NCI-H1105 treated with DMSO at 0.1 percent for 48 hours (cell line): Measurements from ENCODE around the gene STMP1.
"Not testable (repeated sequence)": the region's sequence is repeated elsewhere in the genome, so short reads cannot be mapped to it uniquely, and the experiment has no call there.

Experiments
- DNase-seq: peaks from one replicate; lab custom pipeline; 2025; lab: John Stamatoyannopoulos, UW

The STMP1 gene

DNA sequence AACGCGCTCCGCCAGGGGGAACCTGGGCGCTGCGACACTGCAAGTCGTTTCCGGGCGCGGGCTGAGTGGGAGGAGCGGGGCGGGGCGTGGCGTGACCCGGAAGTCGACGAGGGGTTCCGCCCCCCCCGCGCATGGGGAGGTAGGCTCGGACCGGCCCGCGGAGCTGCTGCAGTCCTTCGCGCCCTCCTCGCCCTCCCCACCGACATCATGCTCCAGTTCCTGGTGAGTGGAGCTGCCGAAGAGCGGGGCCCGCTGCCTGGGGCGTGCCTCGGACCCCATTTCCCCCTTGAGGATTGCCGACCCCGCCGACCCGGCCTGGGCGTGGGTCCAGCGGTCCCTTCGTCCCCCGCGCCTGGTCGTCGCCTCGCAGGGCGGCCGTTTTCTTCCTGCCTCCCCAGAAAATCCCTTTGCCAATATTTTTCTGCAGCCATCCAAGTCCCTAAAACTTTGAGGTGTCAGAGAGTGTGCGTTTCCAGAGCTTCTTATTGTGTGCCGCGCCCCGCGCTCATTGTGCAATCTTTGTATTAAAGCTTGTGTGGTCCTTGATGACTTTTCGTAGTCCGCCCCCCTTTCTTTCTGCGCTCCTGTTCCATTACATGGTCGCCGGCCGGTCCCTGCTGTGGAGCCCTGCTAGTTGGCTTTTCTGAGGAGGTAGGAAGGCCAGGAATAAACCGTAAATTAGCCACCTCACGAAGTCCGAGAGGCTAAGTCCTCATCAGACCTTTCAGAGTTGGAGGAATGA, at the start of gene STMP1:
TSS of gene STMP1 (plus strand) at position 142 of the 742 bp plus-strand sequence.
- DNase-seq = peak; percentile 90

DNA sequence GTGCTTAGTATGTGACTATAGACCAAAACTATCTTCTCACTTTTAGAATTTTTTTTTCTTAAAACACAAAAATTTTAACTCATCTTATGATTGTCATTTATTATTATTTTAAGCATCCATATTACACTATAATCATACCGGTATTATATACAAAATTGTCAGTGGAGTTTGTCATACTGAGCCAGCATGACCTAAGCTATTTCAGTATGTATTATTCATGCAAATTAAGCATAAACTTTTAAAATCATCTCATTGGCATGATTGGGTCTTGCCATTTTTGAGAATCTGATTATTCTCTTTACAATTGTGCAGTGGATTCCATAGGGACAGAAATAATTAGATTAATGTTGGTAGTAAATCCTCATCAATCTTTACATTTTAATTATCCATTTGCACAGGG, 46.2 kb upstream of the STMP1 start:
- no peak for DNase-seq

DNA sequence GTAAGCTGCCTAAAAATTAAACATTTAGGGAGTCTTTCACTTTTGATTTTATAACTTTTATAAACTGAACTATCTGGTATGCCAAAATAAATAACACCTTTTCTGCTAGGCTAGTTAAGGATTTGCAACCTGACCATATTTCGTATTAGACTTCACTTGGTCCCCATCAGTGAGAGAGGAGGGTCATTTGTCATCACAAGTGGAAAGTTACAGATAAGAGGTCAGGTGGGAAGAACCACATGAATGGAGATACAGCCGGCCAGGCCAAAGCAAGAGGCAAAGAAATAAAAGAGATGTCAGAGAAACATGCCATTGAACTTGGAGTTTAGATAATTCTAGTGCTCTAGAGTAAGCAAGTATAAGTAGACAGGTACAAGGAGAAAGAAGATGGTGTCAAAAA, 44.5 kb upstream of the STMP1 start:
- DNase-seq = no peak

DNA sequence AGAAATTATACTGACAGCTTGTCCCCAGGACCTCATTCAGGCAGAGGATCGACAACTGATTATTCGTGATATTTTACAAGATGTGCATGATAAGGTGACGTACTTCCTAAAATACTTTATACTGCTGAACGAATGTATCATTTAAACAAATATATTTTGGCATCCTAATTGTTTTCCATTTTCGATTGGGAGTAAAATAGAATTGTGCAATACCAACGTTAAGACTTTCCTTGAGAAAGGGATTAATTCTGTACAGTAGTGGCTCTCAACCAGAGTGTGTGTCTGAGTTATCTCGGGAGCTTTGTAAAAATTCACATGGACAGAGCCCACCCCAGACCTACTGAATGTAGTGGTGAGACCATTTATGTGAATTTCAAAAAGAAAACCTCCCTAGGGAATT, 43.8 kb upstream of the STMP1 start:
- DNase-seq = no peak

DNA sequence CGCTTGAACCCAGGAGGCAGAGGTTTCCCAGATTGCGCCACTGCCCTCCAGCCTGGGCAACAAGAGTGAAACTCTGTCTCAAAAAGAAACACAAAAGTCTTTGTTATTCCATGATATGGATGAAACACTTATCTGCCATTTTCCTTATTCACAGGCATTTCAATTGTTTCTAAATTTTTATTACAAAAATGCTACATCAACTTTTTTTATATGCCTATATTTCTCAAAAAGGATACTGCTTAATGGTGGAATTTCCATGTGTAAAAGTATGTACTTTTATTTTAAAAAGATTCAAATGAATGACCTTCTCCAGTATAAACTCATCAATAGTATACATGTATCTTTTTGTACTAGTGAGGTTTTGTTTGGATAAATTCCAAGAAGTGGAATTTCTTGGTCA, 41.9 kb upstream of the STMP1 start:
- no peak for DNase-seq

DNA sequence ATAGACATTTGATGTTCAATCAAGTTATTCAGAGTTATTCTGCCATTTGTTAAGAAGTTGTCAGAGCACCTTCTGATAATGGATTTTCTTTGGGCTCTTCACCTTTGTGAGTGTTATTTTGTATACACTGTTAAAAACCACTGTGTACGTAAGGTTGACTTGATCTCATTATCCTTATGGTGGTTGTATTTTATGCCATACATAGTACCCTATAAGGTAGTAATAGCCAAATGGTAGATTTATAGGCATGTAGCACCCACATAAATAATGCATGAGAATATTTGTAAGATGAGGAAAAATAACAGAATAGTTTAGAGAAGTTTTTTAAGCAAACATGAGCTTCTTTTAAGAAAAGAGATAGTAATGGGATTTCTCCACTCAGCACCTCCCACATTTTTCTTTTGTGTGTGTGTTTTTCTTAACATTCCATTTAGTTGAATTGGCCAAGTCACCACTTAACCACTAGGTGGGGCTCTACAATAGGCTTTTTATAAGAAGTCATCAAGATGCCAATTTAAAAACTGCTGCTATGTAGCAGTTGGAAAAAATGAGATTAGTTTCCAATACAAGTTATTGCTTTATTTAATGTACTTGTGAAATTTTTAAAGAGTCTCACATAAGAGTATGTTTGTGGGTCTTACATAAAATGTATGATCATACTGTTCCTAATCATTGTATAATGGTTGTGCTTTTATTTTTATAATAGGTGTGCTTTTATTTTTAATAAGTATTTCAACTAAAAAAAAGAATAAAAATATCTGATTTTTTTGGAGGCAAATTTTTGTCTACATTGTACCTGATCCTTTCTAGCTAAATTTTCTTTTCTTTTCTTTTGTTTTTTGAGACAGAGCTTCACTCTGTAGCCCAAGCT, 41.1 kb upstream of the STMP1 start:
- peak; percentile 67 for DNase-seq

DNA sequence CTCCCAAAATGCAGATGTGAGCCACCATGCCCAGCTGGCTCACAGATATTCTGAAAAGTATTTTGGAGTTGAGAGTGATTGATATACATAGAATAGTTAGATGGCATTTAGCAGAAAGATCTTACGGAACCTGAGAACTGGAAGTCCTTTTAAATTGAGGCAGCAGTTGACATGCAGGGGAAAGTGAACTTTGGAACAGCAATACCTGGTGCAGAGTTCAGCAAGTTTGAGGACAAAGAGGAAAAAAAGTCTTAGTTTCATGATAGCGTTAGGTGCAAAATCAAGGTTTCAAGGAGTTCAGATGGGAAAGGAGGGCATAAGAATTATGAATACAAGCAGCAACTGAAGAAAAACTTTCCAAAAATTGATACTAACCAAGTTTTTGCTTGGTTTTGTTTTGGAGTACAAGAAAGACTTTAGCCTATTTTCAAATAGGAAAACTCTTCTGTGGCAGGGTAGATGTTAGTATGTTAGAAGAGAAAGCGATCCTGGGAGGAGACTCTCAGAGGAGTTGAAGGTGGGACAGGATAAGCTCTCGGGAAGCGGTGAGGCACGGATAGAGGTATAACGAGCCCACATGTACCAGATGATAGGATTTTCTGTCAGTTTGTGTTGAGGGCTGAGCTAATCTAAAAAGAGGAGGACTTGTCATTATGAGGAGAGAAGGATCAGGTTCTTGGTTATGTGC, 28.0 kb upstream of the STMP1 start:
- no peak for DNase-seq

DNA sequence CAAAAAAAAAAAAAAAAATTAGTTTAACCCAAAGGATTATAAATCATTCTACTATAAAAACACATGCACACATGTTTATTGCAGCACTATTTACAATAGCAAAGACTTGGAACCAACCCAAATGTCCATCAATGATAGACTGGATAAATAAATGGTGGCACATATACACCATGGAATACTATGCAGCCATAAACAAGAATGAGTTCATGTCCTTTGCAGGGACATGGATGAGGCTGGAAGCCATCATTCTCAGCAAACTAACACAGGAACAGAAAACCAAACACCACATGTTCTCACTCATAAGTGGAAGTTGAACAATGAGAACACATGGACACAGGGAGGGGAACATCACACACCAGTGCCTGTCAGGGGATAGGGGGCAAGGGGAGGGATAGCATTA, 22.6 kb upstream of the STMP1 start:
- not testable (repeated sequence) for DNase-seq

DNA sequence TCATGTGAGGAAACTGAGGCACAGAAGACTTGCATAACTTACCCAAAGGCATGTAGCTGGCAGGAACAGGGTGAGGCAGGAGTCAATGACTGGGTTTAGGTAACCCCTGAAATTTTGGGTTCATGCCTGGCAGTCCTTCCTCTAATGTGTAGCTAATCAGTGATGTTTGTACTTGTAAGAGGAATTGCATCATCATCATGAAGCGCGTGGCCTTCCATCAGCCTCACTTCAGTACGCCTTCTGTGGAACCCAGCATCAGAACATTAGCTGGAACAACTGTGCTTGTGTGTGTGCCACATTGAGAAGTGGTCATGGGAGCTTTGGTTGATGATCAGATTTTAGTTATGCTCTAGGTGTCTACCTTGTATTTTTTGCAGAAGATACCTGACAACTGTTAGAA, 18.2 kb upstream of the STMP1 start:
- DNase-seq = no peak

DNA sequence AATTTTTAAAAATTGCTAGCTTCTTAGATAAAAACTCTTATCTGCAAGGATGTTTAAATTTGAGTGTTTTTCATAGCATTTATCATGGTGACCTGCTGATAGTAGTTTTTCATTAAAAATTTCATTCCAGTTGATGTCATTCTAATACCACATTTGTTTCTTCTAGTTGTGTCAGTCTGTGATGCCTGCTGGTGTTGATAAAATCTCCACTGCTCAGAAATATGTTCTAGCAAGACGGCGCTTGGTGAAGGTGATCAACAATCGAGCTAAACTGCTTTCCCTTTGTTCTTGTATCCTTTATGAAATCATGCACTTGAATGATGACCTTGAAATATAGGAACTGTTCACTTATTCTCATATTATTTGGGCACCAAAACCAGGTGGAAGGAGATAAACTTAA, 17.6 kb upstream of the STMP1 start:
- DNase-seq = no peak

DNA sequence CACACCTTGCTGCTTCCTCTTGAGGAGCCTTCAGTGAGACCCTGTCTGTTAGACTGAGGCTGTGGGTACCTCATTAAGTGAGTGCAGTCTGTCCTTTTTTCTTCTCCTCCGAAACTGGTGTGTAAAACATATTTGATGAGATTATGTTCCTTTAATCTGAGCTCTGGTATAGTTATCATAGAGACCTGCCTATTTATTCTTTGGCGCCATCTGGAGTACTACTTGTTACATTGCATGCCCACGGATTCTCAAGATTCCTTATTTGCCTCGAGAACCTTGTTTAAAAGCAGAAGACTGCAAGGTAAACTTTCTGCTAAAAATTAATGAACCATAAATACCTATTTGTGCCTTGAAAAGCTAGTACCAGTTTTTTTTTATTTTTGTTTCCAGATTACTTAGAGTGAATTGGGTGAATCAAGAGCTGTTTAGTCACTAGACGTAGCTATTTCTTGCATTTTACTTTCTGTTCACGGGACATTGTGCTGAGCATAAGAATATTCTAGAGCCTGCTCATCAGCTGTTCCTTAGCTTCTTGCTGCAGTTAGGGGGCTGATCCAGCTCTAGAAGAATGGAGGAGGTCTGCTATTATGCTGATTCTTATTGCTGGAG, 16.9 kb upstream of the STMP1 start:
- DNase-seq = peak; percentile 45

DNA sequence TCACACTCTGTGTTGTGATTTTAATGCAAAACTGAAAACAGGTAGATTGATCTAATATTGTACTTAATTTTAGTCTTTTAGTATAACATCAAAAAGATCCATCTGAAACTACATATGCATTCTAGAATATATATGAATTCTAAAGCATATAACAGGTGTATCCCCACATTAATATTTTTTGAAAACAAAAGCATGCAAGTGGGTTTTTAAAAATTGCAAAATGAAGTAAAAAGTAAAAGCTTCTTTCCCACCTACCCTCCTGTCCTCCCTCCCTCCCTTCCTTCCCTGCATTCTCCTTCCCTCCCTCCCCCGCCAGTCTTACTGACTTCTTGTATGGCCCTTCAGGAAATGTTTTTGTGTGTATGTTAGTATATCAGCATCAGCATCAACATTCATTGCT, 14.6 kb upstream of the STMP1 start:
- DNase-seq = no peak

DNA sequence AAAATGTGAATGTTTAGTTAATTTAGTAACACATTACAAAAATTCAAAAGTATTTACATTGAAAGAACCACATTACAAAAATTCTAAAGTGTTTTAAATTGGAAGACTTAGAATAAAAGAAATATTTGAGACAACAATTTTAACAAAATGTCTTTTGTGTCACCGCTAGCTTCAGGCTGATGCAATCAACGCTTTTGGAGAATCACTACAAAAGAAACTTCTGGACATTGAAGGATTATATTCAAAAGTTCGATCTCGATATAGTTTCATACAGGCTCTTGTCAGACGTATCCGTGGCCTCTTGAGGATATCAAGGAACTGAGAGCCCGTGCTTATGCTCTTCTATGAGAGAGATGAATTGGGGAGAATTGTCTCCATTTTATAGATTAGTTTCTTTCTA, 14.1 kb upstream of the STMP1 start:
- DNase-seq = no peak

DNA sequence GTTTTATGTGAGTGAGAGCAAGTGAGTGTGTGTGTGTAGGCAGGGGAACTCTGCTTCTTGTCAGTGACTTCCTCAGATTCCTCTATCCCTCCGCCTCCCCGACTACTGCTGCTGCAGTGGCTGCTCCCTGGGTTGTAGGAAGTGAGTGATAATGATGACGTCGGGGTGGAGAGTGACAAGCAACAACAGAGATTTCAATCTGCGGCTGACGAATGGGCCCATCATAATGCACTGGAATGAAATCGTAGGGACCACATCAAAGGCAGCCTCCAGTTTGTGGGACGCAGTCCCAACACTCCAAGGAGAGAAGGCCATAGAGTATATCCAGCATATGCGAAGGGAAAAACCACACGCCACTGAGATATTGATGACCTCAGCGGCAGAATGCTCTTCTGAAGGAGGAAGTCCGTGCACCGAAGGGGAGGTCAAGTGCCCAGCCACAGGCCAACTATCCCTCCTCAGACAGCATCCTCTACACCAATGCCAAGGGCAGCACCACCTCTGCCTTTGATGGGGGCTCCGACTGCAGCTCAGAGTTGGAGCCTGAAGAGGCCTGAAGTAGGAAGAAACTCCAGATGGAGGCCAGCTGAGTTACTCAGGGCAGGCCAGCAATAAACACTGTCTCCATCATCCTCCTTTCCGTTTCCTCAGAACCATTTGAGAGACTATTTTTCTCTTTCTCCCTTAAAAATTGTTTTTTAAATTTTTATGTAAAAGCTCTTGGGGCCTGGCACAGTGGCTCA, 11.3 kb upstream of the STMP1 start:
- DNase-seq = no peak

DNA sequence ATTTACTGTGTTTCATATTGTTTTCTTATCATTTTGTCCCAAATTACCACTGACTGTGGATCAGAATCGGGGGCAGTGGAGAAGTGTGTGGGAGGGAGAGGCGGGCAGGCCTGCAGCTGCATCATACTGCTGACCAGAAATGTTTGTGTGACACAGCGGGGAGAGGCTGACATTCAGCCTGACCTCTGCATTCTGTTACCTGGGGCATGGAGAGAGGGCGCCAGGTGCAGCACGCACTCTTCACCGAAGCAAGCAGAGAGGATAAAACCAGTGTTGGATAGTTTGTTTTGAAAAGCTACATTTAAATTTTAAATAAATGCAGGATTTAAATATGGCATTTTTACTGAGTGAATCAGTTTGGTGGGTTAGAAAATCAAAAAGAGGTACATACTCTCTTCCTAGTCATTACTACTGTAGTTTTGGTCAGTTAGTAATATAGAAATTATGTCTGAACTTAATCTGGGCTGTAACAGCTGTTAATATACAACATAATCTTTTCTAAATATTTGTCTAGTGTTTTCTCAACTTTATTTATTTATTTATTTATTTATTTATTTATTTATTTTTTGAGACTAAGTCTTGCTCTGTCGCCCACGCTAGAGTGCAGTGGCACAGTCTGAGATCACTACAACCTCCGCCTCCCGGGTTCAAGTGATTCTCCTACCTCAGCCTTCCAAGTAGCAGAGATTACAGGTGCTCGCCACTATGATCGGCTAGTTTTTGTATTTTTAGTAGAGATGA, 8.8 kb upstream of the STMP1 start:
- no peak for DNase-seq

DNA sequence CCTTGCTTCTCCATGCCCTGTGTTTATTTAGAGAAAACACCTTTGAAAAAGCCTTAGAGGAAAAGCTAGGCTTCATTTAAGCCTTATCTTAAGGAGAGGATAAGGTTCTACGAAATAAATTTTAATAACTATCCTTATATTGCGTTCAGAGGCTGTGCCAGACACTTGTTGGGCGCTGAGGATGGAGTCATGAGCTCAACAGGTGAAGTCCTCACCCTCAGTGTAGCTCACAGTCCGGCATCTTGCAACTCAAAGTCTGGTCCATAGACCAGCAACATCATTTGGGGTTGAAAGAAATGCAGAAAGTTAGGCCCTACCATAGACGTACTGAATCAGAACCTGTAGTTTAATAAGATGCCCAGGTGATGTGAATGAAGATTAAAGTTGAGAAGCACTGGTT, 3.8 kb upstream of the STMP1 start:
- no peak for DNase-seq

DNA sequence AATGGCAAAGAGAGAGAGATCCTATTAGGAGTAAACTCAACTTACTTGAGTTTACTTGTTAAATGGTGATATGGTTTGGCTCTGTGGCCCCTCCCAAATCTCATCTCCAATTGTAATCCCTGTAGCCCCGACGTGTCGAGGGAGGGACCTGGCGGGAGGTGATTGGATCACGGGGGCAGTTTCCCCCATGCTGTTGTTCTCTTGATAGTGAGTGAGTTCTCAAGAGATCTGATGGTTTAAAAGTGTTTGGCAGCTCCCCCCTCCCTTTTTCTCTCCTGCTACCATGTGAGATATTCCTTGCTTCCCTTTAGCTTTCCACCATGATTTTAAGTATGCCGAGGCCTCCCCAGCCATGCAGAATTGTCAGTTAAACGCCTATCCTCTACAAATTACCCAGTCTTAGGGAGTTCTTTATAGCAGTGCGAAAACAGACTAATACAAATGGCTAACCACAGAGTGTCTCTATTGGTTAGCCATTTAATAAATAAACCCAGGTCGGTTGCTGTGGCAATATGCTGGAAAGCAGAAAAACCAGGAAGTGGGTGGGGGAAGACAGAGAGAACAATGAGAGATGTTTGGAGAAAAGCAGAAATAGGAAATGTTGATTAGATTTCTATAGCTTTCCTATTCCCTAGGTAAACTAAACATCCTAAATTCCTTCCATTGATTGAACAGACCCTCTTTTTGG, 3.0 kb upstream of the STMP1 start:
- no peak for DNase-seq

DNA sequence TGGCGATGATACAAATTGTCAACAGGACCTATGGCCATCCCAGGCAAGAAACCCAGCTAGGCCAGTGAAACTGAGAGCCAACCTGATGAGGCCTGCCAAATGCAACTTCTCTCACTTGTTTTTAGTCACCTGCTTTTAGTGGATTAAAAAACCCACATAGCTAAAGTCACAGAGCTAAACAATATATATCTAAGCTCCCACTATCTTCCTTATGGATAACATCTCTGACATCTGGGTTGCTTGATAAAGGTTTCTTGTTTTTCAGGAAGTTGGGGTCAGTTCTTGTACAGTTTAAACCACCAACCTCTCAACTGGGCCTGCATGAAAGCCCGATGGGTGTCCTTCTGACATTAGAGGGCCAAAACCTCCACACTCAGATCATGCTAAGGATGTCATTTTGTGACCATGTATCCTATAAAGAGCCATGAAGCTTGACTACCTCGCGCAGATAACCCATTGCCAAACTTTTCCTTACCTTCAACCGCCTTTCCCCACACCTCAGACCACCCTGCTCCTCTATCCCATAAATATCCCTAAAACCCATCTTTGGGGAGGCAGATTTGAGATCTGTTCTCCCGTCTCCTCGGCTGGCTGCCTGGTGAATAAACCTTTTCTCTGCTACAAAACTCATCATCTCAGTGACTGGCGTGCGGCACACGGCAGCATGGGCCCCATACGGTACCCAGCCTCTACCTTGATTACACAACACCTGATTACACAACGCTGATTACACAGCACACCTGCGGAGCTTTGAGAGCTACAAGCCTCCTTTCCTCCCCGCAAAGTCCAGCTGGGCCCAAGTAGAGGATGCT, 797 bp upstream of the STMP1 start:
- no peak for DNase-seq

DNA sequence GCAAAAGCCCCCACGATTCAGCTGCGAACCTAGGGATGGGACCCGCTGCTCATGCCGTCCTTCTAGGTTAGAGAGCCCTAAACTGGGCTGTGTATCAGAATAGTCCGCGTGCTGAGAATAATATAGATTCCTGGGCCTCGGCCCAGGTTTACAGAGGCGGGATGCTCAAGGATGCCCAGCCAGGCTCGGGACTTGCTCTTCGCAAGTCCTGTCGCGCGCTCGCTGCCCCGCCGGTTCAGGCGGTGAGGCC, 266 bp upstream of the STMP1 start:
- no peak for DNase-seq

DNA sequence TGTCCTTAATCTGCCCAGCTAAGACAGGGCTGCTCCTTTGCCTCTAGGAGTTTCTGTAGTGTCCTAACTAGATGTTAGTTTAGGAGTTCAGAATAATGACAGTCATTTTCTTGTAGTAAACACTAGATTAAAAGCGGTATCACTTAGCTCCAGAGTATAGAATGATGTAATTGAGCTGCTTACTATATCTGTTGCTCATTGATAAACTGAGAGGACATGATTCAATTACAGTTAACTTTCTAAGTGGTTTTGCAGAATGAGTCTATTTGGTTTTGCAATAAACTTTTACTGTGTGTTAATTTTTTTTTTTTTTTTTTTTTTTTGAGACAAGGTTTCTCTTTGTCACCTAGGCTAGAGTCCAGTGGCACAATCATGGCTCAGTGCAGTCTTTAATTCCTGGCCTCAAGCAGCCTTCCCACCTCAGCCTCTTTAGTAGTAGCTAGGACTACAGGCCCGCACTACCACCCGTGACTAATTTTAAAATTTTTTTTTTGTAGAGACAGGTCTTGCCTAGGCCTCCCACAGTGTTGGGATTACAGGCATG, 1.8 kb downstream of the STMP1 start:
- DNase-seq = no peak
